Measurements from ENCODE around the gene PID1. TPM values are rescaled to one million over a fixed set of nuclear protein-coding genes. Genes with fewer than 3 reads are reported as not detected.

PID1 gene
- total RNA-seq, 1 experiment from 2014 or later, result 0.15 TPM

DNA sequence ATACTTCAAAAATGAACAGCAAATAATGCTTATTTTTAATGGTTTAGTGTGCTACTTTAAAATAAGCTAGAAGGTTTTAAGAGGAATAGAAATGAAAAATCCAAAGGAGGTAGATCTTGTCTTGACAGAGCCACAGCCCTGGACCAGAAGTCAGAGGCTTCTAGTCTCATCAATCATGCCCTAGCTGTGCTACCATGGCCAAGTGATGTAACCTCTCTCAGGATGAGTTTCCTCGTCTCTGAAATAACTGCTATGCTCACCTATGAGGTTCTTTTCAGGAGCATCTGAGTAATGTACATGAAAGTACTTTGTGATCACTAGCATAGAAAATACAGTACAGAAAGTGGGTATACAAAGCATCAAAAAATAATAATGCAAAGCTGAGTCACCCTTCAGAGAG is 248.4 kb downstream of the PID1 start:
- Histone ChIP-seq H3K27me3 (ENCODE audit: insufficient read depth, low read length) (no peaks in the 10 kb centered on the region), H3K4me2 (ENCODE audit: low read length) (no peak overlapping the region), H3K36me3 (ENCODE audit: control insufficient read depth in 1 of 2, insufficient read depth in 2 of 2, low read length in 2 of 2) (no peaks in the 10 kb centered on the region), H4K20me1 (ENCODE audit: insufficient read depth) (no peaks in the 10 kb centered on the region), H3K9me2 (ENCODE audit: insufficient read depth) (no peaks in the 10 kb centered on the region), H3K4me1 (ENCODE audit: control insufficient read depth in 1 of 2, insufficient read depth in 2 of 2, low read length in 2 of 2) (no peaks in the 10 kb centered on the region), H2AFZ (ENCODE audit: low read depth, low read length, poor library complexity, severe bottlenecking) (no peak overlapping the region), H3K27ac (ENCODE audit: low read depth, low read length) (no peak overlapping the region), H3K9me3 (ENCODE audit: control insufficient read depth in 1 of 2, insufficient read depth in 1 of 2, low read depth in 1 of 2, low read length in 2 of 2) (no peaks in the 10 kb centered on the region), H3K9ac (ENCODE audit: low read length) (no peak overlapping the region), H3K4me3 (replicated peaks in 1 of 2; ENCODE audit: low read depth in 1 of 2, low read length in 2 of 2) (no peak overlapping the region), H3K79me2 (ENCODE audit: insufficient read depth, low read length) (no peaks in the 10 kb centered on the region)
- no peak for ATAC-seq
- no peak for TF ChIP-seq SP1 (IDR thresholded peaks at IDR 0.05; ENCODE audit: low read depth)
- no peak for TF ChIP-seq JUND (IDR thresholded peaks at IDR 0.05)
- no peak for TF ChIP-seq RAD21 (IDR thresholded peaks at IDR 0.05; ENCODE audit: low read depth)
- TF ChIP-seq EZH2phosphoT487 (IDR thresholded peaks at IDR 0.05; ENCODE audit: borderline replicate concordance), result no peak
- POLR2A ChIA-PET, result no interaction called here
- DNase-seq (ENCODE audit: low read depth, low spot score), result no peak
- RAD21 ChIA-PET (ENCODE audit: low non-redundant PET in 1 of 2, low total read pairs in 2 of 2, uncharacterized antibody in 2 of 2, unreplicated experiment in 2 of 2), result no interaction called here
- CTCF ChIA-PET, result no interaction called here
- BruUV-seq (replicated peaks), result no TSS peak
- intact Hi-C loops (cut with micrococcal nuclease), result no loop called here

DNA sequence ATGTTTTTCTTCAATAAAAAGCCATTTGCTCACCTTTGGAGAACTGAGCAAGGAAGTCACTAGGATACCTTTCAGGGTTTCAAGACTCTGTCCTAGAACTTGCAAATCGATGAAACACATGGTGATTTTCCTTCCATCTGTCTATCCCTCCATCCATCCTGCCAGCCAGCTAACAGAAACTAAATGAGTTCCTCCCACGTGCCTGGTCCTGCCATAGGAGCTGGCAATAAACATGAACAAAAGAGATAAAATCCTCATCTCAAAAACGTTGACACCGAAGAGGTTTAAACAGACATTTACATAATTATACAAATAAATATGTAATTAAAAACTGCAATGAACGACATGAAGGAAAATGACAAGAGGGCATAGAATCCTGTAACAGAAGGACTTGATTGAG is 249.0 kb downstream of the PID1 start:
- Histone ChIP-seq H2AFZ (ENCODE audit: low read depth, low read length, poor library complexity, severe bottlenecking) (no peak overlapping the region), H3K79me2 (ENCODE audit: insufficient read depth, low read length) (no peaks in the 10 kb centered on the region), H3K36me3 (ENCODE audit: control insufficient read depth in 1 of 2, insufficient read depth in 2 of 2, low read length in 2 of 2) (no peaks in the 10 kb centered on the region), H3K9ac (ENCODE audit: low read length) (no peak overlapping the region), H3K27ac (ENCODE audit: low read depth, low read length) (no peak overlapping the region), H3K27me3 (ENCODE audit: insufficient read depth, low read length) (no peaks in the 10 kb centered on the region), H3K4me3 (replicated peaks in 1 of 2; ENCODE audit: low read depth in 1 of 2, low read length in 2 of 2) (no peak overlapping the region), H3K9me3 (ENCODE audit: control insufficient read depth in 1 of 2, insufficient read depth in 1 of 2, low read depth in 1 of 2, low read length in 2 of 2) (no peaks in the 10 kb centered on the region), H3K4me1 (ENCODE audit: control insufficient read depth in 1 of 2, insufficient read depth in 2 of 2, low read length in 2 of 2) (no peaks in the 10 kb centered on the region), H3K4me2 (ENCODE audit: low read length) (no peak overlapping the region), H3K9me2 (ENCODE audit: insufficient read depth) (no peaks in the 10 kb centered on the region), H4K20me1 (ENCODE audit: insufficient read depth) (no peaks in the 10 kb centered on the region)
- no peak for DNase-seq (ENCODE audit: low read depth, low spot score)
- TF ChIP-seq POLR2AphosphoS5 (IDR thresholded peaks at IDR 0.05; ENCODE audit: low read depth, low read length), result no peak
- ATAC-seq, result no peak
- CTCF ChIA-PET, result no interaction called here
- POLR2A ChIA-PET, result no interaction called here
- no TSS peak for BruUV-seq (replicated peaks)
- intact Hi-C loops (cut with micrococcal nuclease), result no loop called here
- RAD21 ChIA-PET (ENCODE audit: low non-redundant PET in 1 of 2, low total read pairs in 2 of 2, uncharacterized antibody in 2 of 2, unreplicated experiment in 2 of 2), result no interaction called here

DNA sequence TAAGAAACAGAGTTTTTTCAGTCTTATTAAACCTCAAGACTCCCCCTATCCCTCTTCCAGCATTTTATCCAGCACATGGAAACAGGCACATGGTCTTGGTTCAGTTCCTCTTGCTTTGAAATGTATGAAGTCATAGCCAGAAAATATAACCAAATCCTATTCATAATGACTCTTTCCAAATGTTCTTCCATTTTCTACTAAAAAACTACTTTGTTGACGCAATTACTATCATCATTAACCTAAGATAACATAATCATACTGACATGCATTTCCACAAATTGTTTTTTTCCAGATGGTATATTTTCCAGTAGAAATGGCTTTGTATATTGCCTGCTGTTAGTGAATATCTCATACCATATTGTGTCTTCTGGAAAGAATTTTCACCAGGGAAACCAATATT is 261.3 kb downstream of the PID1 start:
- no peaks in the 10 kb centered on the region for H3K79me2 ChIP-seq (ENCODE audit: insufficient read depth, low read length)
- intact Hi-C loops (cut with micrococcal nuclease), result no loop called here
- no peaks in the 10 kb centered on the region for H4K20me1 ChIP-seq (ENCODE audit: insufficient read depth)
- POLR2A ChIA-PET, result no interaction called here
- no peak for DNase-seq (ENCODE audit: low read depth, low spot score)
- no TSS peak for BruUV-seq (replicated peaks)
- no peaks in the 10 kb centered on the region for H3K9me3 ChIP-seq (ENCODE audit: control insufficient read depth in 1 of 2, insufficient read depth in 1 of 2, low read depth in 1 of 2, low read length in 2 of 2)
- H3K4me3 ChIP-seq (replicated peaks in 1 of 2; ENCODE audit: low read depth in 1 of 2, low read length in 2 of 2), result no peak overlapping the region
- no peak for ATAC-seq
- H3K9ac ChIP-seq (ENCODE audit: low read length), result no peak overlapping the region
- RAD21 ChIA-PET (ENCODE audit: low non-redundant PET in 1 of 2, low total read pairs in 2 of 2, uncharacterized antibody in 2 of 2, unreplicated experiment in 2 of 2), result no interaction called here
- no peak overlapping the region for H2AFZ ChIP-seq (ENCODE audit: low read depth, low read length, poor library complexity, severe bottlenecking)
- no peaks in the 10 kb centered on the region for H3K36me3 ChIP-seq (ENCODE audit: control insufficient read depth in 1 of 2, insufficient read depth in 2 of 2, low read length in 2 of 2)
- no peaks in the 10 kb centered on the region for H3K9me2 ChIP-seq (ENCODE audit: insufficient read depth)
- H3K4me1 ChIP-seq (ENCODE audit: control insufficient read depth in 1 of 2, insufficient read depth in 2 of 2, low read length in 2 of 2), result no peaks in the 10 kb centered on the region
- H3K27ac ChIP-seq (ENCODE audit: low read depth, low read length), result no peak overlapping the region
- H3K27me3 ChIP-seq (ENCODE audit: insufficient read depth, low read length), result no peaks in the 10 kb centered on the region
- CTCF ChIA-PET, result no interaction called here
- no peak overlapping the region for H3K4me2 ChIP-seq (ENCODE audit: low read length)
- TF ChIP-seq EZH2phosphoT487 (IDR thresholded peaks at IDR 0.05; ENCODE audit: borderline replicate concordance) (no peak), ZFX (IDR thresholded peaks at IDR 0.05) (no peak), POLR2AphosphoS5 (IDR thresholded peaks at IDR 0.05; ENCODE audit: low read depth, low read length) (no peak), FOSL1 (IDR thresholded peaks at IDR 0.05; ENCODE audit: low read depth) (no peak), SIN3A (IDR thresholded peaks at IDR 0.05; ENCODE audit: low read depth) (no peak), POLR2A (IDR thresholded peaks at IDR 0.05; ENCODE audit: borderline replicate concordance, extremely low read depth, insufficient read depth, insufficient read length) (no peak), JUND (IDR thresholded peaks at IDR 0.05) (no peak), CBX3 (IDR thresholded peaks at IDR 0.05; ENCODE audit: low read depth) (no peak), EGR1 (IDR thresholded peaks at IDR 0.05; ENCODE audit: low read depth) (no peak), ELF1 (IDR thresholded peaks at IDR 0.05; ENCODE audit: borderline replicate concordance, low read depth) (no peak), SRF (IDR thresholded peaks at IDR 0.05; ENCODE audit: low read depth) (no peak)
- TF ChIP-seq, protein P1, sequence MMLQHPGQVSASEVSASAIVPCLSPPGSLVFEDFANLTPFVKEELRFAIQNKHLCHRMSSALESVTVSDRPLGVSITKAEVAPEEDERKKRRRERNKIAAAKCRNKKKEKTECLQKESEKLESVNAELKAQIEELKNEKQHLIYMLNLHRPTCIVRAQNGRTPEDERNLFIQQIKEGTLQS (IDR thresholded peaks at IDR 0.05), result no peak
- TF ChIP-seq, protein P2, sequence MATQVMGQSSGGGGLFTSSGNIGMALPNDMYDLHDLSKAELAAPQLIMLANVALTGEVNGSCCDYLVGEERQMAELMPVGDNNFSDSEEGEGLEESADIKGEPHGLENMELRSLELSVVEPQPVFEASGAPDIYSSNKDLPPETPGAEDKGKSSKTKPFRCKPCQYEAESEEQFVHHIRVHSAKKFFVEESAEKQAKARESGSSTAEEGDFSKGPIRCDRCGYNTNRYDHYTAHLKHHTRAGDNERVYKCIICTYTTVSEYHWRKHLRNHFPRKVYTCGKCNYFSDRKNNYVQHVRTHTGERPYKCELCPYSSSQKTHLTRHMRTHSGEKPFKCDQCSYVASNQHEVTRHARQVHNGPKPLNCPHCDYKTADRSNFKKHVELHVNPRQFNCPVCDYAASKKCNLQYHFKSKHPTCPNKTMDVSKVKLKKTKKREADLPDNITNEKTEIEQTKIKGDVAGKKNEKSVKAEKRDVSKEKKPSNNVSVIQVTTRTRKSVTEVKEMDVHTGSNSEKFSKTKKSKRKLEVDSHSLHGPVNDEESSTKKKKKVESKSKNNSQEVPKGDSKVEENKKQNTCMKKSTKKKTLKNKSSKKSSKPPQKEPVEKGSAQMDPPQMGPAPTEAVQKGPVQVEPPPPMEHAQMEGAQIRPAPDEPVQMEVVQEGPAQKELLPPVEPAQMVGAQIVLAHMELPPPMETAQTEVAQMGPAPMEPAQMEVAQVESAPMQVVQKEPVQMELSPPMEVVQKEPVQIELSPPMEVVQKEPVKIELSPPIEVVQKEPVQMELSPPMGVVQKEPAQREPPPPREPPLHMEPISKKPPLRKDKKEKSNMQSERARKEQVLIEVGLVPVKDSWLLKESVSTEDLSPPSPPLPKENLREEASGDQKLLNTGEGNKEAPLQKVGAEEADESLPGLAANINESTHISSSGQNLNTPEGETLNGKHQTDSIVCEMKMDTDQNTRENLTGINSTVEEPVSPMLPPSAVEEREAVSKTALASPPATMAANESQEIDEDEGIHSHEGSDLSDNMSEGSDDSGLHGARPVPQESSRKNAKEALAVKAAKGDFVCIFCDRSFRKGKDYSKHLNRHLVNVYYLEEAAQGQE (IDR thresholded peaks at IDR 0.05; ENCODE audit: low read depth), result no peak

Data from HCT116 (cell line).